H1 (cell line): ENCODE results near the gene FRMD4B. TPM values are rescaled to one million over a fixed set of nuclear protein-coding genes. Genes with fewer than 3 reads are reported as not detected.

Source experiments
- CTCF ChIA-PET: fragments of 300-600 bp; sonication (Branson Sonifier 250); formaldehyde crosslinking; loops from one replicate; lab custom pipeline; 2021; ENCODE audit not compliant: partially characterized antibody; lab: Charles Lee
- POLR2A ChIA-PET: fragments of 300-600 bp; sonication (Branson Sonifier 250); formaldehyde crosslinking; loops from one replicate; lab custom pipeline; 2021; ENCODE audit warnings: inconsistent platforms; ENCODE audit not compliant: partially characterized antibody; lab: Charles Lee
- DNase-seq, 2 experiments: peaks; one replicate each; pipeline versions ENCODE4 v3.0.0 to v3.0.0-alpha.2; 2010 to 2022; ENCODE audit warnings: low spot score in 2 of 2, low read depth in 1 of 2, mixed read lengths in 1 of 2
- FAIRE-seq: peaks from 2 replicates; lab custom pipeline; 2011; peaks lifted over from hg19 to GRCh38; lab: Jason Lieb, UNC
- H2AFZ ChIP-seq: 2 replicates; pipeline ENCODE4 v1.8.1; 2012; ENCODE audit warnings: low read length, inconsistent platforms
- H2AK5ac ChIP-seq: 2 replicates; pipeline ENCODE4 v1.6.1; 2013; ENCODE audit warnings: low read depth, low read length
- H2BK120ac ChIP-seq: replicated peaks from 2 replicates; pipeline ENCODE3; 2013; ENCODE audit warnings: low read depth, low read length, inconsistent platforms
- H2BK12ac ChIP-seq: 2 replicates; pipeline ENCODE4 v1.6.1; 2013; ENCODE audit warnings: low read depth, low read length
- H2BK15ac ChIP-seq: 2 replicates; pipeline ENCODE4 v1.6.1; 2013; ENCODE audit warnings: low read length
- H2BK20ac ChIP-seq: 2 replicates; pipeline ENCODE4 v1.6.1; 2013; ENCODE audit warnings: low read length
- H2BK5ac ChIP-seq: 2 replicates; pipeline ENCODE4 v1.6.1; 2013; ENCODE audit warnings: low read depth, low read length
- H3K14ac ChIP-seq: 2 replicates; pipeline ENCODE4 v1.6.1; 2013; ENCODE audit warnings: inconsistent platforms; ENCODE audit not compliant: insufficient read length
- H3K18ac ChIP-seq: 2 replicates; pipeline ENCODE4 v1.6.1; 2013; ENCODE audit warnings: low read length; ENCODE audit errors: extremely low read depth
- H3K23ac ChIP-seq: 2 replicates; pipeline ENCODE4 v1.6.1; 2013; ENCODE audit warnings: inconsistent platforms; ENCODE audit not compliant: insufficient read length
- H3K23me2 ChIP-seq: 2 replicates; pipeline ENCODE4 v1.6.1; 2013; ENCODE audit warnings: low read depth, low read length
- H3K27ac ChIP-seq: 2 replicates; pipeline ENCODE4 v1.6.1; 2011; ENCODE audit warnings: low read depth, low read length, inconsistent platforms
- H3K27me3 ChIP-seq, 4 experiments: replicated peaks in 1 of 4; 1 replicate in 1 of 4; 2 replicates in 3 of 4; pipeline versions ENCODE4 v1.6.1 to v1.8.1; 2011 to 2013; ENCODE audit warnings: low read length in 3 of 4, mild to moderate bottlenecking in 3 of 4, inconsistent platforms in 2 of 4, mixed read lengths in 2 of 4, moderate library complexity in 1 of 4; ENCODE audit not compliant: control insufficient read depth in 3 of 4, insufficient read depth in 3 of 4; ENCODE audit errors: extremely low read depth in 1 of 4
- H3K36me3 ChIP-seq, 4 experiments: 2 replicates each; pipeline versions ENCODE4 v1.6.1 to v1.8.1; 2011 to 2013; ENCODE audit warnings: mild to moderate bottlenecking in 4 of 4, low read length in 3 of 4, moderate library complexity in 2 of 4, control low read depth in 1 of 4, inconsistent platforms in 1 of 4; ENCODE audit not compliant: insufficient read depth in 4 of 4, control insufficient read depth in 2 of 4
- H3K4ac ChIP-seq: replicated peaks from 2 replicates; pipeline ENCODE3; 2013; ENCODE audit warnings: low read length, low read depth, mixed read lengths, inconsistent platforms; ENCODE audit not compliant: insufficient read length
- H3K4me1 ChIP-seq, 4 experiments: replicated peaks in 1 of 4; 1 replicate in 1 of 4; 2 replicates in 3 of 4; pipeline versions ENCODE4 v1.6.1 to v1.8.1; 2011 to 2013; ENCODE audit warnings: low read length in 3 of 4, inconsistent platforms in 2 of 4, mixed read lengths in 1 of 4; ENCODE audit not compliant: insufficient read depth in 4 of 4, control insufficient read depth in 3 of 4
- H3K4me2 ChIP-seq, 2 experiments: 2 replicates each; pipeline versions ENCODE4 v1.6.1 to v1.8.1; 2011 to 2013; ENCODE audit warnings: low read depth in 2 of 2, low read length in 2 of 2, control low read depth in 1 of 2, inconsistent platforms in 1 of 2, mild to moderate bottlenecking in 1 of 2; ENCODE audit not compliant: insufficient read depth in 1 of 2
- H3K4me3 ChIP-seq, 4 experiments: fragments of 200-600, 300-600 bp in 1 of 4; sonication (generic), shearing (Covaris generic), sonication (Bioruptor Twin) in 1 of 4; 2 replicates each; pipeline versions ENCODE4 v1.5.1 to v1.8.1; 2011 to 2016; ENCODE audit warnings: low read length in 4 of 4, low read depth in 3 of 4, control low read depth in 2 of 4, inconsistent platforms in 2 of 4, mild to moderate bottlenecking in 2 of 4, mixed read lengths in 1 of 4, moderate library complexity in 1 of 4; ENCODE audit not compliant: insufficient read depth in 2 of 4; ENCODE audit errors: extremely low read depth in 1 of 4
- H3K56ac ChIP-seq: replicated peaks from 2 replicates; pipeline ENCODE3; 2013; ENCODE audit warnings: low read depth, mild to moderate bottlenecking, mixed read lengths, low read length, inconsistent platforms; ENCODE audit not compliant: insufficient read length
- H3K79me1 ChIP-seq: 2 replicates; pipeline ENCODE4 v1.6.1; 2013; ENCODE audit warnings: low read depth, low read length, control low read depth
- H3K79me2 ChIP-seq, 2 experiments: 2 replicates each; pipeline versions ENCODE4 v1.6.1 to v1.8.1; 2012 to 2013; ENCODE audit warnings: low read length in 2 of 2, mild to moderate bottlenecking in 2 of 2, inconsistent platforms in 1 of 2; ENCODE audit not compliant: insufficient read depth in 2 of 2, control insufficient read depth in 1 of 2
- H3K9ac ChIP-seq, 4 experiments: replicated peaks in 1 of 4; 1 replicate in 1 of 4; 2 replicates in 3 of 4; pipeline versions ENCODE4 v1.6.1 to v1.8.1; 2011 to 2013; ENCODE audit warnings: low read depth in 3 of 4, low read length in 3 of 4, control low read depth in 2 of 4, mild to moderate bottlenecking in 2 of 4, moderate library complexity in 2 of 4, inconsistent platforms in 1 of 4; ENCODE audit errors: extremely low read depth in 1 of 4
- H3K9me3 ChIP-seq, 2 experiments: 2 replicates each; pipeline versions ENCODE4 v1.6.1 to v1.8.1; 2012 to 2013; ENCODE audit warnings: mild to moderate bottlenecking in 2 of 2, moderate library complexity in 2 of 2, control low read depth in 1 of 2, inconsistent platforms in 1 of 2, low read depth in 1 of 2, low read length in 1 of 2, mixed read lengths in 1 of 2; ENCODE audit not compliant: insufficient read depth in 2 of 2
- H4K20me1 ChIP-seq, 2 experiments: replicated peaks in 1 of 2; 2 replicates each; pipeline versions ENCODE3 to v1.8.1; 2011 to 2013; ENCODE audit warnings: inconsistent platforms in 2 of 2, low read length in 2 of 2, mild to moderate bottlenecking in 1 of 2; ENCODE audit not compliant: insufficient read depth in 2 of 2, control insufficient read depth in 1 of 2
- H4K5ac ChIP-seq: 2 replicates; pipeline ENCODE4 v1.6.1; 2013; ENCODE audit warnings: low read length, low read depth, mixed read lengths, inconsistent platforms; ENCODE audit not compliant: insufficient read length
- H4K8ac ChIP-seq: 2 replicates; pipeline ENCODE4 v1.8.0; 2013; ENCODE audit warnings: mild to moderate bottlenecking, moderate library complexity, low read length, inconsistent platforms; ENCODE audit not compliant: insufficient read depth; ENCODE audit errors: extremely low read depth
- H4K91ac ChIP-seq: replicated peaks from 2 replicates; pipeline ENCODE3; 2013; ENCODE audit warnings: low read length, mixed read lengths, inconsistent platforms; ENCODE audit not compliant: insufficient read length
- BACH1 ChIP-seq: IDR thresholded peaks from 2 replicates; pipeline ENCODE4 v1.6.1; 2012; ENCODE audit warnings: low read length, improper control_type of control experiment
- CBX5 ChIP-seq: fragments of 300-800, 300-1000 bp; sonication (generic); IDR thresholded peaks from 2 replicates; pipeline ENCODE4 v1.7.1; 2016; ENCODE audit warnings: antibody characterized with exemption, low read length, low read depth
- CBX8 ChIP-seq: fragments of 300-800, 300-1000 bp; sonication (generic); IDR thresholded peaks from 2 replicates; pipeline ENCODE4 v1.7.1; 2016; ENCODE audit warnings: low read depth, low read length, borderline replicate concordance
- CHD2 ChIP-seq: IDR thresholded peaks from 2 replicates; pipeline ENCODE4 v1.6.1; 2012; ENCODE audit warnings: low read length, improper control_type of control experiment
- EGR1 ChIP-seq: IDR thresholded peaks from 2 replicates; pipeline ENCODE4 v1.6.1; 2011; ENCODE audit warnings: low read depth, low read length, borderline replicate concordance
- EP300 ChIP-seq, 2 experiments: IDR thresholded peaks; 1 replicate in 1 of 2; 2 replicates in 1 of 2; pipeline ENCODE4 v1.6.1; 2011 to 2012; ENCODE audit warnings: low read depth in 2 of 2, low read length in 2 of 2, mild to moderate bottlenecking in 2 of 2, borderline replicate concordance in 1 of 2, inconsistent platforms in 1 of 2, moderate library complexity in 1 of 2
- FOSL1 ChIP-seq: IDR thresholded peaks from 2 replicates; pipeline ENCODE4 v1.6.1; 2011; ENCODE audit warnings: mild to moderate bottlenecking, low read depth, low read length, moderate library complexity; ENCODE audit not compliant: insufficient read depth
- GTF2F1 ChIP-seq: IDR thresholded peaks from 2 replicates; pipeline ENCODE4 v1.6.1; 2012; ENCODE audit warnings: low read depth, low read length, improper control_type of control experiment, borderline replicate concordance
- JUN ChIP-seq: IDR thresholded peaks from 2 replicates; pipeline ENCODE4 v1.6.1; 2011; ENCODE audit warnings: low read depth, mild to moderate bottlenecking, improper control_type of control experiment, low read length
- MAFK ChIP-seq: IDR thresholded peaks from 2 replicates; pipeline ENCODE4 v1.6.1; 2012; ENCODE audit warnings: low read depth, mild to moderate bottlenecking, improper control_type of control experiment, low read length
- NANOG ChIP-seq: IDR thresholded peaks from 2 replicates; pipeline ENCODE4 v1.6.1; 2011; ENCODE audit warnings: low read length, low read depth, mild to moderate bottlenecking, inconsistent platforms; ENCODE audit not compliant: insufficient read depth, poor library complexity, severe bottlenecking
- POLR2A ChIP-seq, 2 experiments: IDR thresholded peaks; 1 replicate in 1 of 2; 2 replicates in 1 of 2; pipeline ENCODE4 v1.6.1; 2011; ENCODE audit warnings: low read depth in 2 of 2, low read length in 2 of 2, mild to moderate bottlenecking in 2 of 2; ENCODE audit errors: control extremely low read depth in 1 of 2
- SAP30 ChIP-seq: fragments of 300-600 bp; sonication (generic); IDR thresholded peaks from 2 replicates; pipeline ENCODE4 v1.7.1; 2012; ENCODE audit warnings: low read length, moderate library complexity, mild to moderate bottlenecking, inconsistent platforms; ENCODE audit not compliant: insufficient read depth, insufficient replicate concordance
- SP1 ChIP-seq: IDR thresholded peaks from 2 replicates; pipeline ENCODE4 v1.6.1; 2011; ENCODE audit warnings: low read depth, low read length
- ZNF274 ChIP-seq: IDR thresholded peaks from 2 replicates; pipeline ENCODE4 v1.7.0; 2012; ENCODE audit warnings: low read length, borderline replicate concordance; ENCODE audit errors: extremely low read depth
- polyA plus RNA-seq, 7 experiments: library from polyadenylated mRNA; depleted of rRNA in 3 of 7; stranded (reverse) in 5 of 7; unstranded in 2 of 7; fragments of >200 nt in 5 of 7; fragments of 200-250 nt in 2 of 7; gene quantifications; 1 replicate in 5 of 7; 2 replicates in 1 of 7; 4 replicates in 1 of 7; pipeline versions ENCODE4 v1.2.1 to v1.2.3, GENCODE V29; 2011 to 2013; ENCODE audit warnings: missing spikeins in 2 of 7, mixed read lengths in 2 of 7
- total RNA-seq: library from RNA; stranded (reverse); fragmentation: NEBNext Ultra II Directional; extraction: Animal tissue kit (Norgen Biotek cat#: 25700); gene quantifications from 2 replicates; pipeline ENCODE4 v1.2.1, GENCODE V29; 2021

FRMD4B gene
- total and polyA plus RNA-seq, 2 of the 8 experiments (the other 6 are each of a cell fraction or from before 2014, with no cell fraction given): 2.7 to 7.2 TPM

GRCh38 chr3:69191516-69191915 lies 194.4 kb downstream of the FRMD4B start:
- H2BK5ac ChIP-seq: no peak overlapping the region
- H3K36me3 ChIP-seq: no peaks in the 10 kb centered on the region
- H3K23me2 ChIP-seq: no peaks in the 10 kb centered on the region
- H3K9ac ChIP-seq: peak overlapping the region in 1 of 4 experiments; percentile 34; a peak in 1 of 7 replicates
- no peak overlapping the region for H2BK20ac ChIP-seq
- DNase-seq (no peak), FAIRE-seq (no peak)
- no peak overlapping the region for H3K4me2 ChIP-seq
- no peaks in the 10 kb centered on the region for H3K4me1 ChIP-seq
- no peaks in the 10 kb centered on the region for H3K9me3 ChIP-seq
- no peak overlapping the region for H3K4ac ChIP-seq
- no peak overlapping the region for H2AK5ac ChIP-seq
- H2BK12ac ChIP-seq: no peak overlapping the region
- H4K20me1 ChIP-seq: no peaks in the 10 kb centered on the region
- no peak overlapping the region for H3K23ac ChIP-seq
- H2BK15ac ChIP-seq: no peak overlapping the region
- H3K18ac ChIP-seq: no peak overlapping the region
- H3K27me3 ChIP-seq: no peaks in the 10 kb centered on the region
- H3K79me1 ChIP-seq: no peaks in the 10 kb centered on the region
- no peak overlapping the region for H3K4me3 ChIP-seq
- no peak overlapping the region for H3K14ac ChIP-seq
- no peak overlapping the region for H2AFZ ChIP-seq
- ChIA-PET POLR2A (no interaction called here), CTCF (interaction anchor here (0.8 to 1.7 kb wide), 5 partner anchors 13 to 133 kb away, joined by 3 to 6 read pairs (median 3); no protein-coding TSS in a partner anchor)
- H3K56ac ChIP-seq: no peak overlapping the region
- no peak overlapping the region for H4K8ac ChIP-seq
- H4K91ac ChIP-seq: no peak overlapping the region
- H4K5ac ChIP-seq: no peak overlapping the region
- no peak overlapping the region for H3K27ac ChIP-seq
- H3K79me2 ChIP-seq: no peaks in the 10 kb centered on the region
- H2BK120ac ChIP-seq: no peak overlapping the region
- TF ChIP-seq NANOG (no peak), FOSL1 (no peak), BACH1 (no peak), EP300 (IDR thresholded peaks at IDR 0.05; ENCODE audit: borderline replicate concordance in 1 of 2, low read depth in 2 of 2, low read length in 2 of 2) (no peak), CBX5 (no peak), EGR1 (no peak), SP1 (no peak), CBX8 (no peak), SAP30 (no peak), CHD2 (no peak), ZNF274 (no peak), JUN (no peak), POLR2A (IDR thresholded peaks at IDR 0.05; ENCODE audit: control extremely low read depth in 1 of 2, low read depth in 2 of 2, low read length in 2 of 2) (no peak), MAFK (no peak), GTF2F1 (no peak)
